Gastrocnemius medialis (tissue), 4 donors: Measurements from ENCODE around the gene ROGDI. TPM values are rescaled to one million over a fixed set of nuclear protein-coding genes. Genes with fewer than 3 reads are reported as not detected.

Source experiments
- ATAC-seq, 2 donors: fragments of 150-250 bp; one replicate each; pipeline ENCODE4 v1.9.1; 2016
- DNase-seq, 2 donors: peaks; one replicate each; pipeline ENCODE4 v3.0.0-alpha.2; 2019
- H3K27ac ChIP-seq, 4 donors: fragments of 200-600 bp; sonication (generic); 1 replicate in 1 of 4; 2 replicates in 3 of 4; pipeline ENCODE4 v1.5.1; 2016 to 2018; ENCODE audit warnings: mild to moderate bottlenecking in 2 of 4, moderate library complexity in 1 of 4
- H3K27me3 ChIP-seq, 3 donors: fragments of 200-600 bp; sonication (generic) in 2 of 3; 1 replicate in 1 of 3; 2 replicates in 2 of 3; pipeline versions ENCODE4 v1.5.1 to v1.6.0; 2016 to 2019; ENCODE audit warnings: mild to moderate bottlenecking in 1 of 3, moderate library complexity in 1 of 3
- H3K36me3 ChIP-seq, 2 donors: fragments of 200-600 bp; sonication (generic) in 1 of 2; one replicate each; pipeline ENCODE4 v1.5.1; 2017 to 2018
- H3K4me1 ChIP-seq, 2 donors: fragments of 200-600 bp; sonication (generic) in 1 of 2; one replicate each; pipeline ENCODE4 v1.5.1; 2016 to 2017; ENCODE audit warnings: mild to moderate bottlenecking in 2 of 2
- H3K4me3 ChIP-seq, 4 donors: fragments of 200-600 bp; sonication (generic) in 3 of 4; 1 replicate in 1 of 4; 2 replicates in 3 of 4; pipeline ENCODE4 v1.5.1; 2016 to 2019; ENCODE audit warnings: mild to moderate bottlenecking in 2 of 4
- H3K9me3 ChIP-seq, 3 donors: fragments of 200-600 bp; sonication (generic) in 2 of 3; 1 replicate in 1 of 3; 2 replicates in 2 of 3; pipeline ENCODE4 v1.5.1; 2016 to 2019
- CTCF ChIP-seq, 5 experiments: fragments of 450-650 bp in 3 of 5; fragments of 200-600 bp in 2 of 5; sonication (generic) in 2 of 5; IDR thresholded peaks in 4 of 5; conservative IDR thresholded peaks in 1 of 5; 1 replicate in 4 of 5; 2 replicates in 1 of 5; pipeline ENCODE4 v1.5.1; 2016 to 2019; ENCODE audit warnings: antibody characterized with exemption in 5 of 5, mild to moderate bottlenecking in 3 of 5, moderate library complexity in 3 of 5
- POLR2A ChIP-seq, 2 donors: fragments of 450-650 bp; IDR thresholded peaks; one replicate each; pipeline ENCODE4 v1.6.1; 2017; ENCODE audit warnings: antibody characterized with exemption in 2 of 2, mild to moderate bottlenecking in 2 of 2, moderate library complexity in 2 of 2
- in situ Hi-C, 4 donors: fragments of 200-750 bp; cut with MboI; loops; one replicate each; pipeline versions ENCODE4 v1.15.0 to v1.8.0; 2017; ENCODE audit warnings: low sequenced_read_pairs in 4 of 4
- intact Hi-C: fragments of 100-400 bp; cut with DNase I; formaldehyde crosslinking; loops from one replicate; pipeline ENCODE4 v1.15.1; 2023; ENCODE audit warnings: low total_unique reads
- total RNA-seq, 4 donors: library from RNA; depleted of rRNA; stranded (reverse); fragments of >200 nt; gene quantifications; one replicate each; pipeline versions ENCODE4 v1.1.0 to v1.2.3, GENCODE V29; 2016

ROGDI gene
- total RNA-seq, 4 donors from 2014 or later = 11.6 to 31.1 (median 26.0) TPM

GRCh38 chr16:4767872-4768548, 34.4 kb downstream of the ROGDI start:
- no peak for TF ChIP-seq CTCF (IDR thresholded peaks at IDR 0.05 in 4 of 5, conservative IDR thresholded peaks at IDR 0.05 in 1 of 5)
- TF ChIP-seq POLR2A (IDR thresholded peaks at IDR 0.05) = no peak
- no peaks in the 10 kb centered on the region for H3K9me3 ChIP-seq
- DNase-seq (peak in 1 of 2 donors; percentile 27), ATAC-seq (peak in 1 of 2 donors; percentile 13)
- H3K4me1 ChIP-seq = peaks cover 25 to 30% of the 10 kb centered on the region in 2 donors
- no peaks in the 10 kb centered on the region for H3K27me3 ChIP-seq
- H3K27ac ChIP-seq = peak overlapping the region; percentile 83 to 95 (median 92)
- in situ Hi-C loops = no loop called here
- H3K4me3 ChIP-seq = peak overlapping the region; percentile 80 to 99 (median 90)
- intact Hi-C loops = loop anchor here (1.0 to 2.0 kb wide), 4 partner anchors 34 to 229 kb away; partner anchors contain the start of genes ANKS3, CDIP1, DNAAF8 and ROGDI
- H3K36me3 ChIP-seq = peaks cover 0 to 26% of the 10 kb centered on the region in 2 donors

GRCh38 chr16:4766875-4767628, 35.4 kb downstream of the ROGDI start, which contains the start of gene ZNF500:
ZNF500 (minus strand) TSS chr16:4767162; CDS start chr16:4765978, 1,184 bp downstream.
- H3K27me3 ChIP-seq = no peaks in the 10 kb centered on the region
- H3K9me3 ChIP-seq = no peaks in the 10 kb centered on the region
- TF ChIP-seq POLR2A (IDR thresholded peaks at IDR 0.05) = peak; percentile 69 to 70
- TF ChIP-seq CTCF (IDR thresholded peaks at IDR 0.05 in 4 of 5, conservative IDR thresholded peaks at IDR 0.05 in 1 of 5) = no peak
- H3K4me3 ChIP-seq = peak within 1 kb of the TSS; percentile 80 to 99 (median 90)
- DNase-seq (peak; percentile 97 to 98), ATAC-seq (peak; percentile 89 to 95)
- in situ Hi-C loops (no loop called here), intact Hi-C loops (loop anchor here (2.0 kb wide), 1 partner anchor 228 kb away; the partner anchor contains the start of gene CDIP1)
- peaks cover 0 to 35% of the 10 kb centered on the region in 2 donors for H3K36me3 ChIP-seq
- H3K4me1 ChIP-seq = peaks cover 25 to 30% of the 10 kb centered on the region in 2 donors
- H3K27ac ChIP-seq = peak within 1 kb of the TSS; percentile 83 to 95 (median 92)

GRCh38 chr16:4765511-4766474, 36.6 kb downstream of the ROGDI start:
- Histone ChIP-seq H3K27ac (peak overlapping the region; percentile 83 to 95 (median 92)), H3K4me3 (peak overlapping the region; percentile 80 to 99 (median 90)), H3K36me3 (peaks cover 0 to 44% of the 10 kb centered on the region in 2 donors), H3K4me1 (peaks cover 25 to 30% of the 10 kb centered on the region in 2 donors), H3K27me3 (no peaks in the 10 kb centered on the region), H3K9me3 (no peaks in the 10 kb centered on the region)
- no peak for ATAC-seq
- TF ChIP-seq CTCF (IDR thresholded peaks at IDR 0.05 in 4 of 5, conservative IDR thresholded peaks at IDR 0.05 in 1 of 5) = no peak
- TF ChIP-seq POLR2A (IDR thresholded peaks at IDR 0.05) = no peak
- in situ Hi-C loops = no loop called here
- DNase-seq = no peak
- intact Hi-C loops = loop anchor here (2.0 kb wide), 1 partner anchor 227 kb away; the partner anchor contains the start of gene CDIP1

- no peak overlapping the region for H3K27ac ChIP-seq
- no peak overlapping the region for H3K4me3 ChIP-seq
- TF ChIP-seq POLR2A (IDR thresholded peaks at IDR 0.05) = no peak
- TF ChIP-seq CTCF (IDR thresholded peaks at IDR 0.05 in 4 of 5, conservative IDR thresholded peaks at IDR 0.05 in 1 of 5) = no peak
- H3K36me3 ChIP-seq = peaks cover 4 to 64% of the 10 kb centered on the region in 2 donors
- ATAC-seq (no peak), DNase-seq (no peak)
- peaks cover 23 to 26% of the 10 kb centered on the region in 2 donors for H3K4me1 ChIP-seq
- intact Hi-C loops = no loop called here
- H3K9me3 ChIP-seq = no peaks in the 10 kb centered on the region
- H3K27me3 ChIP-seq = no peaks in the 10 kb centered on the region
- in situ Hi-C loops = no loop called here
Observed at GRCh38 chr16:4763791-4764190, 38.6 kb downstream of the ROGDI start.
